RWPE2 (cell line): ENCODE data around the gene CORO2B.
A peak's percentile ranks its signal among the peaks of the same experiment; 100 is the strongest.

Experiments used
- ATAC-seq: fragments of 200-7000 bp; cut with Tn5 transposase; 3 replicates; pipeline ENCODE4 v1.9.1; 2021; ENCODE audit warnings: low read depth
- DNase-seq: peaks from one replicate; pipeline ENCODE4 v3.0.0-alpha.2; 2020; ENCODE audit warnings: low spot score
- H3K27ac ChIP-seq: fragments of 450-650 bp; 2 replicates; pipeline ENCODE4 v1.5.1; 2017; ENCODE audit warnings: mild to moderate bottlenecking; ENCODE audit not compliant: poor library complexity, severe bottlenecking
- H3K27me3 ChIP-seq: fragments of 250-450 bp; sonication (Bioruptor Pico); 2 replicates; pipeline ENCODE4 v1.5.1; 2021; ENCODE audit warnings: mild to moderate bottlenecking, moderate library complexity; ENCODE audit not compliant: insufficient read depth, poor library complexity, severe bottlenecking
- H3K36me3 ChIP-seq: fragments of 250-450 bp; sonication (Bioruptor Pico); 2 replicates; pipeline ENCODE4 v1.5.1; 2020; ENCODE audit warnings: low read depth, mild to moderate bottlenecking, moderate library complexity
- H3K4me1 ChIP-seq: fragments of 250-450 bp; sonication (Bioruptor Pico); 2 replicates; pipeline ENCODE4 v1.5.1; 2021; ENCODE audit warnings: mild to moderate bottlenecking, moderate library complexity; ENCODE audit not compliant: insufficient read depth, poor library complexity, severe bottlenecking
- H3K4me3 ChIP-seq: fragments of 250-450 bp; sonication (Bioruptor Pico); 2 replicates; pipeline ENCODE4 v1.5.1; 2021; ENCODE audit warnings: mild to moderate bottlenecking, moderate library complexity; ENCODE audit not compliant: severe bottlenecking
- H3K9me3 ChIP-seq: fragments of 250-450 bp; sonication (Bioruptor Pico); 2 replicates; pipeline ENCODE4 v1.5.1; 2021; ENCODE audit warnings: mild to moderate bottlenecking, moderate library complexity; ENCODE audit not compliant: severe bottlenecking
- CTCF ChIP-seq: fragments of 450-650 bp; IDR thresholded peaks from one replicate; pipeline ENCODE4 v1.5.1; 2017; ENCODE audit warnings: mild to moderate bottlenecking, moderate library complexity; ENCODE audit not compliant: poor library complexity, severe bottlenecking

The CORO2B gene

GRCh38 chr15:68572921-68573320 lies 5.9 kb upstream of the CORO2B start:
- ATAC-seq = no peak
- H3K4me1 ChIP-seq = no peaks in the 10 kb centered on the region

GRCh38 chr15:68574046-68574445 lies 4.7 kb upstream of the CORO2B start:
- ATAC-seq (no peak), DNase-seq (no peak)
- Histone ChIP-seq H3K36me3 (no peaks in the 10 kb centered on the region), H3K27me3 (no peaks in the 10 kb centered on the region), H3K4me3 (no peak overlapping the region), H3K27ac (no peak overlapping the region), H3K9me3 (no peaks in the 10 kb centered on the region), H3K4me1 (peaks cover 3% of the 10 kb centered on the region)
- no peak for TF ChIP-seq CTCF

More at GRCh38 chr15:68572921-68573320, 5.9 kb upstream of the CORO2B start:
- Histone ChIP-seq H3K4me3 (no peak overlapping the region), H3K27ac (no peak overlapping the region), H3K9me3 (no peaks in the 10 kb centered on the region), H3K27me3 (no peaks in the 10 kb centered on the region), H3K36me3 (no peaks in the 10 kb centered on the region)
- no peak for TF ChIP-seq CTCF
- DNase-seq = no peak

- ATAC-seq (no peak), DNase-seq (no peak)
- Histone ChIP-seq H3K36me3 (no peaks in the 10 kb centered on the region), H3K27ac (no peak overlapping the region), H3K27me3 (no peaks in the 10 kb centered on the region), H3K9me3 (no peaks in the 10 kb centered on the region), H3K4me3 (no peak overlapping the region), H3K4me1 (peaks cover 3% of the 10 kb centered on the region)
- TF ChIP-seq CTCF = no peak
Observed at GRCh38 chr15:68574629-68575028, 4.2 kb upstream of the CORO2B start.

- DNase-seq = no peak
- no peak for TF ChIP-seq CTCF
- H3K4me1 ChIP-seq = peaks cover 3% of the 10 kb centered on the region
- no peak for ATAC-seq
- no peaks in the 10 kb centered on the region for H3K27me3 ChIP-seq
- no peak overlapping the region for H3K27ac ChIP-seq
- no peaks in the 10 kb centered on the region for H3K36me3 ChIP-seq
- no peaks in the 10 kb centered on the region for H3K9me3 ChIP-seq
- no peak overlapping the region for H3K4me3 ChIP-seq
Observed at GRCh38 chr15:68576235-68576892, 2.4 kb upstream of the CORO2B start.

GRCh38 chr15:68578175-68578979 lies 416 bp upstream of the CORO2B start:
- Histone ChIP-seq H3K36me3 (no peaks in the 10 kb centered on the region), H3K27ac (no peak overlapping the region), H3K4me1 (peaks cover 3% of the 10 kb centered on the region), H3K4me3 (peak overlapping the region; percentile 47), H3K9me3 (no peaks in the 10 kb centered on the region), H3K27me3 (no peaks in the 10 kb centered on the region)
- ATAC-seq (peak; percentile 51), DNase-seq (no peak)
- peak; percentile 67 for TF ChIP-seq CTCF
